HepG2 (cell line): ENCODE data around the gene WNT3A. TPM values are rescaled to one million over a fixed set of nuclear protein-coding genes. Genes with fewer than 3 reads are reported as not detected.

Experiments
- ATF5 ChIP-seq: sonication (generic); formaldehyde crosslinking; IDR thresholded peaks from 2 replicates; pipeline ENCODE4 v1.4.0; 2020; ENCODE audit warnings: mild to moderate bottlenecking, low read depth, missing genetic modification reagents
- CENPX ChIP-seq: sonication (generic); formaldehyde crosslinking; IDR thresholded peaks from 2 replicates; pipeline ENCODE4 v1.9.0; 2021; ENCODE audit warnings: mild to moderate bottlenecking, missing genetic modification reagents, moderate library complexity
- FOXP1 ChIP-seq, 2 experiments: fragments of 450-650 bp in 1 of 2; IDR thresholded peaks; 2 replicates each; pipeline ENCODE4 v1.6.1; 2017 to 2018; ENCODE audit warnings: antibody characterized with exemption in 1 of 2
- HDAC1 ChIP-seq: sonication (generic); formaldehyde crosslinking; IDR thresholded peaks from 2 replicates; pipeline ENCODE4 v1.5.1; 2020; ENCODE audit warnings: mild to moderate bottlenecking, missing genetic modification reagents
- IKZF5 ChIP-seq: IDR thresholded peaks from 2 replicates; pipeline ENCODE4 v1.6.1; 2018; ENCODE audit warnings: missing genetic modification reagents, mild to moderate bottlenecking, missing compliant biosample characterization
- JUN ChIP-seq: sonication (generic); formaldehyde crosslinking; IDR thresholded peaks from 2 replicates; pipeline ENCODE4 v1.4.0; 2020; ENCODE audit warnings: mild to moderate bottlenecking, missing genetic modification reagents
- KLF13 ChIP-seq: sonication (generic); formaldehyde crosslinking; IDR thresholded peaks from 2 replicates; pipeline ENCODE4 v1.4.0; 2020; ENCODE audit warnings: mild to moderate bottlenecking, missing genetic modification reagents
- LBX2 ChIP-seq: sonication (generic); formaldehyde crosslinking; IDR thresholded peaks from 2 replicates; pipeline ENCODE4 v1.5.0; 2020; ENCODE audit warnings: missing genetic modification reagents, mild to moderate bottlenecking, borderline replicate concordance
- MIXL1 ChIP-seq: IDR thresholded peaks from 2 replicates; pipeline ENCODE4 v1.6.1; 2016
- MYC ChIP-seq: sonication (generic); formaldehyde crosslinking; IDR thresholded peaks from 2 replicates; pipeline ENCODE4 v1.9.0; 2021; ENCODE audit warnings: missing genetic modification reagents, borderline replicate concordance
- NR1H2 ChIP-seq: sonication (generic); formaldehyde crosslinking; IDR thresholded peaks from 2 replicates; pipeline ENCODE4 v1.8.1; 2022; ENCODE audit warnings: low read depth, missing genetic modification reagents, borderline replicate concordance
- POLR2A ChIP-seq, 2 experiments: IDR thresholded peaks; 2 replicates each; pipeline ENCODE4 v1.6.1; 2011; ENCODE audit warnings: low read depth in 2 of 2, low read length in 2 of 2, mild to moderate bottlenecking in 1 of 2, moderate library complexity in 1 of 2; ENCODE audit not compliant: insufficient read depth in 1 of 2
- SSRP1 ChIP-seq: IDR thresholded peaks from 2 replicates; pipeline ENCODE4 v1.6.1; 2016; ENCODE audit warnings: control low read depth
- TERF1 ChIP-seq: sonication (generic); formaldehyde crosslinking; IDR thresholded peaks from 2 replicates; pipeline ENCODE4 v1.8.0; 2022; ENCODE audit warnings: mild to moderate bottlenecking, missing genetic modification reagents, moderate library complexity
- ZBTB21 ChIP-seq: sonication (generic); formaldehyde crosslinking; IDR thresholded peaks from 2 replicates; pipeline ENCODE4 v1.4.0; 2020; ENCODE audit warnings: missing genetic modification reagents
- ZNF230 ChIP-seq: sonication (generic); formaldehyde crosslinking; IDR thresholded peaks from 2 replicates; pipeline ENCODE4 v1.4.0; 2020; ENCODE audit warnings: mild to moderate bottlenecking, missing genetic modification reagents
- ZNF496 ChIP-seq: sonication (generic); formaldehyde crosslinking; IDR thresholded peaks from 2 replicates; pipeline ENCODE4 v1.8.1; 2023; ENCODE audit warnings: mild to moderate bottlenecking, moderate library complexity, missing genetic modification reagents; ENCODE audit not compliant: insufficient replicate concordance
- ZNF737 ChIP-seq: sonication (generic); formaldehyde crosslinking; IDR thresholded peaks from 2 replicates; pipeline ENCODE4 v1.5.0; 2020; ENCODE audit warnings: missing genetic modification reagents, mild to moderate bottlenecking, borderline replicate concordance
- ZNF749 ChIP-seq: sonication (generic); formaldehyde crosslinking; IDR thresholded peaks from 2 replicates; pipeline ENCODE4 v1.8.0; 2022; ENCODE audit warnings: mild to moderate bottlenecking, missing genetic modification reagents, moderate library complexity, borderline replicate concordance
- ZUFSP ChIP-seq: sonication (generic); formaldehyde crosslinking; IDR thresholded peaks from 2 replicates; pipeline ENCODE4 v1.9.0; 2021; ENCODE audit warnings: missing genetic modification reagents, mild to moderate bottlenecking, borderline replicate concordance
- ZXDC ChIP-seq: sonication (generic); formaldehyde crosslinking; IDR thresholded peaks from 2 replicates; pipeline ENCODE4 v1.5.0; 2020; ENCODE audit warnings: mild to moderate bottlenecking, missing genetic modification reagents
- polyA plus RNA-seq, 8 experiments: library from polyadenylated mRNA; depleted of rRNA in 3 of 8; stranded (reverse) in 7 of 8; unstranded in 1 of 8; fragments of >200 nt; fragmentation: Illumina TruSeq in 4 of 8; extraction: Trizol in 4 of 8; gene quantifications; 2 replicates each; pipeline versions ENCODE4 v1.2.1 to v1.2.3, GENCODE V29; 2011 to 2016; ENCODE audit warnings: low read depth in 4 of 8, missing spikeins in 1 of 8, mixed read lengths in 1 of 8; ENCODE audit not compliant: insufficient read depth in 1 of 8
- total RNA-seq, 5 experiments: library from RNA; depleted of rRNA; stranded (reverse); fragments of >200 nt; fragmentation: Illumina TruSeq; extraction: Trizol; gene quantifications; 2 replicates each; pipeline ENCODE4 v1.2.3, GENCODE V29; 2016; ENCODE audit warnings: low read depth in 1 of 5

Gene WNT3A
- total and polyA plus RNA-seq, 2 of the 13 experiments (the other 11 are each of a cell fraction or from before 2014, with no cell fraction given), result not detected

GRCh38 chr1:228109962-228110488, 103.2 kb downstream of the WNT3A start (continued):
- no peak for TF ChIP-seq ZUFSP (CRISPR knock-in tag)
- TF ChIP-seq CENPX (CRISPR knock-in tag), result no peak
- TF ChIP-seq ZNF737 (CRISPR knock-in tag), result no peak
- no peak for TF ChIP-seq ZXDC (CRISPR knock-in tag)
- TF ChIP-seq LBX2 (CRISPR knock-in tag), result no peak
- no peak for TF ChIP-seq ZNF496 (CRISPR knock-in tag)
- no peak for TF ChIP-seq NR1H2
- TF ChIP-seq POLR2A (IDR thresholded peaks at IDR 0.05; ENCODE audit: insufficient read depth in 1 of 2, low read depth in 2 of 2, low read length in 2 of 2), result peak in 1 of 2 experiments; percentile 77; a peak in 2 of 4 replicates
- no peak for TF ChIP-seq ATF5 (CRISPR knock-in tag)
- TF ChIP-seq IKZF5 (CRISPR knock-in tag), result peak; percentile 17; the same call in 1 of the 2 replicates
- TF ChIP-seq MYC (CRISPR knock-in tag), result no peak
- no peak for TF ChIP-seq TERF1
- TF ChIP-seq HDAC1 (CRISPR knock-in tag), result peak; percentile 32; the same call in 1 of the 2 replicates
- TF ChIP-seq ZBTB21 (CRISPR knock-in tag), result no peak
- TF ChIP-seq FOXP1 (IDR thresholded peaks at IDR 0.05), result no peak
- 0 out of 2 replicates have a peak, but pooled peaks have one; percentile 8 for TF ChIP-seq FOXP1 (CRISPR knock-in tag; IDR thresholded peaks at IDR 0.05)
- TF ChIP-seq ZNF230 (CRISPR knock-in tag), result no peak
- TF ChIP-seq JUN (CRISPR knock-in tag), result no peak
- no peak for TF ChIP-seq SSRP1 (CRISPR knock-in tag)
- no peak for TF ChIP-seq KLF13 (CRISPR knock-in tag)
- 0 out of 2 replicates have a peak, but pooled peaks have one; percentile 21 for TF ChIP-seq MIXL1 (CRISPR knock-in tag)
- TF ChIP-seq ZNF749 (CRISPR knock-in tag), result 0 out of 2 replicates have a peak, but pooled peaks have one; percentile 18
